Measurements from ENCODE around the gene HOXA3.

GRCh38 chr7:27179503-27180430 is 27.4 kb upstream of the HOXA3 start:
- TF ChIP-seq POLR2A (IDR thresholded peaks at IDR 0.05; ENCODE audit: extremely low read depth, insufficient read length) = no peak
- TF ChIP-seq CTCF (IDR thresholded peaks at IDR 0.05; ENCODE audit: low read depth, low read length) = peak; percentile 96
- peak; percentile 56 for TF ChIP-seq MAX (IDR thresholded peaks at IDR 0.05; ENCODE audit: low read depth, low read length)

Measured in NB4 (cell line).